Cerebellar cortex (tissue), 1 donor: Measurements from ENCODE around the gene MRPS24.
"Not testable (repeated sequence)": the region's sequence is repeated elsewhere in the genome, so short reads cannot be mapped to it uniquely, and the experiment has no call there.

Experiments
- DNase-seq: peaks from one replicate; pipeline ENCODE4 v3.0.0-alpha.2; 2015; ENCODE audit warnings: low spot score

The MRPS24 gene

GRCh38 chr7:43838201-43838658, 31.1 kb downstream of the MRPS24 start:
- DNase-seq = peak; percentile 77

- no peak for DNase-seq
Measured at GRCh38 chr7:43834463-43835251, 34.7 kb downstream of the MRPS24 start.

DNA sequence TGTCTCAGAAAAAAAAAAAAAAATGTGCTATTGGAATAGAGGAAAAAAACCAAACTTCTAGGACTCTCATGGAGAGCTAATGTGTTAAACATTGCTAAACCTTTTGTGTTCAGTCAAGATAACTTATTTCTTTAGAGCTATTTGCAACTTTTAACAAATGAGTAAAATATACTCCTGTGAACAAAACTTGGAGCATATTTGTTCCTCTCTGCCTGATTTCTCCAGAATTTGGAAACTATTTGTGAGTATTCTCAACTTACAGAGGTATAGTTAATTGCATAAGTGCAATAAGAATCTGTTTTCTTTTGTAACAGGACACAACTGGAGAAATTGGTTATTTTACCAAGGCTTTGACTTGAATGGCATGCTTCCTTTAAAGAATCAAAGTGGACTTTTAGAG, 38.4 kb downstream of the MRPS24 start:
- DNase-seq = not testable (repeated sequence)

DNA sequence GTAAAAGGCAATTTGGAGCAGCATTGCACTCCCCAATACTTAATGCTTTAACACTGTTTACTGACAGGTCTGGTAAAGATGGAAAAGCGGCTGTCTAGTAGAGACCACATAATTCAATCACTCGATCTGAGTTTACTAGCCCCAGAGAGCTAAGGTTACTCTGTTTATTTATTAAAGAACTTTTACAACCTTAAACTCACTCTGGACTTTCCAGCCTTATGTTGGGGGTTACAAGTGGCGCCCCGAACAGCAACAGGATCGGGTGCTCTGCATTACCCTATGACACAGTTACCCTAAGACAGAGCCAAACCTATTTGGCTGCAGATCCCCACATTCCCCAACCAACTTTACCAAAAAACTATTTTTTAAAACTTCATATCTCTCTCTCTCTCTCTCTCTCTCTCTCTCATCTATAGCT, 43.9 kb downstream of the MRPS24 start:
- peak; percentile 91 for DNase-seq

DNA sequence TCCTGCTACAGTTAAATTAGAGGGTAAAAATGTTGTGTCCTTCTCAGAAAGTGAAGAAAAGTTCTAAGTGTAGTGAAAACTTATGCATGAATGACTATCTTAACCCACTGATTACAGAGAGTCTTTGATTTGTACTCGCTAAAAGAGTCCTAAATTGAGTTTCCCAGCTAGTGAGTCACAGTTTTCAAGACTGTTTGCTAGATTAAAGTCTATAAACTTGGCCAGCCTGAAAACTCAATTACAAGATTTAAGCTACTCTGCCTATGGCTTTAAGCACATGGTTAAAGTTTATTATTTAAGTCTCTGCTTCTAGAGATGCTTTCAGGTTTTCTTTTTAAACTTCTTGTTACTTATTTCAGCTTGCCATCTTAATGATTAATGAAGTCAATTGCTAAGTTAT, 44.4 kb downstream of the MRPS24 start:
- DNase-seq = peak; percentile 92

- not testable (repeated sequence) for DNase-seq
Measured at GRCh38 chr7:43824513-43824912, 44.8 kb downstream of the MRPS24 start.

DNA sequence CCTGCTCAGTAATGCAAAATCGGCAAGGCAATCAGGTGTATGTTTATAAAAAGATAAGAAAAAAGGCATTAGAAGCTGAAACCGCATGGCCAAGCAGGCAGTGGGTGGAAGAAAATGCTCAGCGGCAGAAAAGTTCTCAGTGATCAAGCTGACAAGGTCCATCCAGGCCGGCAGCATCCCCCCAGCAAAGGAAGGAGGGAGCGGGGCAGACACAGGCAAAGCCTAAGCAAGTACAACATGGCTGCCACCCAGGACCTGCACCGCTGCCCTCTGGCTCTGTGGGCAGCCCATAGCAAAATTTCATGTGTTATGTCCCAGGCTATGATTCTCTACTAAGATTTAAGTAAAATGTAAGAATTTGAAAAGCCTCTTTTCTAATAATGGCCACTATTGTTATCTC, 45.4 kb downstream of the MRPS24 start:
- peak; percentile 73 for DNase-seq

GRCh38 chr7:43823425-43823824, 45.9 kb downstream of the MRPS24 start:
- not testable (repeated sequence) for DNase-seq
